AML-193 (cell line): ENCODE data around the gene ZNF117.
A peak's percentile ranks its signal among the peaks of the same experiment; 100 is the strongest.
"Not testable (repeated sequence)": the region's sequence is repeated elsewhere in the genome, so short reads cannot be mapped to it uniquely, and the experiment has no call there.

Experiments
- DNase-seq, 2 experiments: peaks; one replicate each; lab custom pipeline; 2025; lab: John Stamatoyannopoulos, UW

The ZNF117 gene

GRCh38 chr7:64997164-64997908 lies 6.5 kb upstream of the ZNF117 start:
- no peak for DNase-seq

- DNase-seq: no peak
Measured at GRCh38 chr7:64996305-64996704, 5.5 kb upstream of the ZNF117 start.

- no peak for DNase-seq
Measured at GRCh38 chr7:64993901-64994300, 3.1 kb upstream of the ZNF117 start.

- DNase-seq: no peak
Measured at GRCh38 chr7:64992971-64993370, 2.1 kb upstream of the ZNF117 start.

GRCh38 chr7:64990216-64990615 lies 620 bp downstream of the ZNF117 start:
- no peak for DNase-seq

GRCh38 chr7:64978497-64979203 lies 12.2 kb downstream of the ZNF117 start:
- DNase-seq: no peak

- DNase-seq: no peak
Measured at GRCh38 chr7:64965594-64965993, 25.2 kb downstream of the ZNF117 start.

GRCh38 chr7:64959072-64959747 lies 31.6 kb downstream of the ZNF117 start:
- no peak for DNase-seq

GRCh38 chr7:64951250-64951848 lies 39.5 kb downstream of the ZNF117 start:
- peak; percentile 59 to 68 for DNase-seq

GRCh38 chr7:64950673-64951072 lies 40.2 kb downstream of the ZNF117 start:
- not testable (repeated sequence) for DNase-seq

- DNase-seq: not testable (repeated sequence)
Measured at GRCh38 chr7:64948774-64949173, 42.1 kb downstream of the ZNF117 start.

GRCh38 chr7:64947252-64948000 lies 43.4 kb downstream of the ZNF117 start:
- DNase-seq: no peak

GRCh38 chr7:64946772-64947171 lies 44.1 kb downstream of the ZNF117 start:
- peak; percentile 11 to 13 for DNase-seq

GRCh38 chr7:64945503-64946175 lies 45.2 kb downstream of the ZNF117 start:
- DNase-seq: no peak

- not testable (repeated sequence) for DNase-seq
Measured at GRCh38 chr7:64944667-64945502, 46.0 kb downstream of the ZNF117 start.

- not testable (repeated sequence) for DNase-seq
Measured at GRCh38 chr7:64940021-64940420, 50.8 kb downstream of the ZNF117 start.

- DNase-seq: no peak
Measured at GRCh38 chr7:64938540-64938939, 52.3 kb downstream of the ZNF117 start.

- DNase-seq: no peak
Measured at GRCh38 chr7:64934478-64934877, 56.4 kb downstream of the ZNF117 start.

- not testable (repeated sequence) for DNase-seq
Measured at GRCh38 chr7:64928252-64929187, 62.3 kb downstream of the ZNF117 start.
